ENCODE results near the gene ATP8B4.

ATP8B4 gene

DNA sequence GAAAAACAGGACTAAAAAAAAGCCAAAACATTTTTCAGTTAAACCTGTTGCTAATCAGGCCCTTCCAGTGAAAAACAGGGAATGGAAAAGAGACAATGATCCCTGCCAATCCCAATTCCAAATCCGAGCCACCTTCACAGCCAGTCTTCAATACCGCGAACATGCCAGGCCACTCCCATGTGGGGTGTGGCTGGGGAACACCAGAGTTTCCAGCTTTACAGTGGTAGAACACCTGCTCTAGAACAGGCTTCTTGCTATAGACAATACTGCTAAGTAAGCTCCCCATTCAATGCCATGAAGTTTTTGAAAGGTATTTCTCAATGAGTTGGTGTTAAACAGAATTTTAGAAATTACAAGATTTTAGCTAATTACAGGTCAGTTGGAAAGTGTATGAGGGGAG is 228.3 kb downstream of the ATP8B4 start:
- DNase-seq (ENCODE audit: low read depth), result no peak

DNA sequence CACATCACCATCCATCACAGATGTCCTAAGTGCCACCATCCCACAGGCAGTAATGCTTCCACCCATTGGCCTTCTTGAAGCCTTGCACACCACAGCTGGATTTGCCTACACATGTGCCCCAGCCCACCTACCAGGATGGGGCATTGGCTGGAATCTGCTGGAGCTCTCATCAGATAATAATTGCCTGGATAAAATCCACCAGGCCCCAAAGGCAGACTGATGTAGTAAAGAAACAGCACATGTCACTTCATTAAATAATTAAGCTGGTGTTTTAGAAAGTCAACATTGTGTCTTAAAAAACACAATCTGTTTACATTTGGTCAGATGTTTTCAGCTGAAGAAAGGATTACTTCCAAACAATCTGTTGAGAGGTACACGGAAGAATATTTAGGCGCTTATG is 229.5 kb downstream of the ATP8B4 start:
- DNase-seq (ENCODE audit: low read depth), result no peak

DNA sequence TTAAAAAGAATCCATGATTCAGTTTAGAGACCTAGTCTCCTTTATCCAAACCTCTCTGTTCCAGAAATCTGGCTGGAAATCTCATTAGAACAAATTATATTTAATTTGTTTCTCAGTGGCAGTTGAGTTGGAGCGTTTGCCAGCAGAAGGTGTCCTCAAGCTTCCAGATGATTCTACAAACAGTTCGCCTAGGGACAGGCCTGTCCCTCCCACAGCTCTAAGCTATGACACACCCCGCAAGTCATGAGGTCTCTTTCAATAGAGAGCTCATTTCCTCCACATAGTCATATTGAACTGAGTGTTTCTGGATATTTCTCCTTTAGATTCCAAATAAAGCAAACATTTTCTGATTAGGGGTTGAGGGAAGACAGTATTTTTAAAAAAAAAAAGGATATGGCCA is 230.3 kb downstream of the ATP8B4 start:
- no peak for DNase-seq (ENCODE audit: low read depth)

DNA sequence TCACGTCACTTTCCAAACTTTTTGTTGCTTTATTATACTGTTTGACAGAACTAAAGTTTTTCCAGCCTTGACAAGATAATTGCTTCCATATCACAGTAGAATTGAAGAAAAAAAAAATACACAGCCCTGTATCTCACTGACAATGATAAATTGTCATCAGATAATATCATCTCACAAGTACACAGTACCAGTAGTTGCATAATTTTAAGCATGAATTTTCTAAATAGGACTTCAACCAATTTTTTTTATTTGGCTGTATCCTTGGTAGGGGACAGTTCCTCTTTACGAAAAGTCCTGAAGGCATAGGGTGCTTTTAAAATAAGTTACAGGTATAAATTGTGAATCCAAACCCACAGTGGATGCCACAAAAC is 230.7 kb downstream of the ATP8B4 start:
- no peak for DNase-seq (ENCODE audit: low read depth)

DNA sequence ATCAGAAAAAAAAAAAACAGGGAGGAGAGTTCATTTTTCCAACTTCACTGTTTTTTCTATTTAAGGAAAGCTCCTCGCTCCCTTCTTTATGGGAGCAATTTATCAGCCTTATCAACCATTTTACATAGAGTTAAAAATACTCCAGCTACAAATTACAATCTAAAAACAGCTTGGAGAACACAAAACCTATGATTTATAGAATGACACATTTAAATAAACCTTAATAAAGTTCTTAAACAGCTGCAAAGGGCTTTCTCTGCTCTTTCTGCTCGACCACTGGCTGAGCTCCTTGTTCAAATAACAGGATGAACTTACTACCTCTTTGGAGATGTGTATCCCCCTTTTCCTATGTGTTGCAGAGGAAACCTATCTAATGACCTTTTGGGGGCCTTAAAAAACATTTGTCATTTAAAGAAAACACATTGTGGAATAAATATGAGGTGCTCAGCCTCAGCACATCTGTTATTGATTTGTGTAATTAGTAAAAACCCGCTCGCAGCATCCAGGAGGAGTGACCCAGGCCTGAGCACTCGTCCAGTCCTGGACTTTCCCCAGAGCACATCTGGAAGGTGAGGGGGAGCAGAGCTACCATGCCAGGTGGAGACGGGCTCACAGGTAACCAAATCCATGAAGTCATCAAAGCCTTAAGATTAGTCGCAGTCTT is 231.2 kb downstream of the ATP8B4 start:
- DNase-seq (ENCODE audit: low read depth), result no peak

DNA sequence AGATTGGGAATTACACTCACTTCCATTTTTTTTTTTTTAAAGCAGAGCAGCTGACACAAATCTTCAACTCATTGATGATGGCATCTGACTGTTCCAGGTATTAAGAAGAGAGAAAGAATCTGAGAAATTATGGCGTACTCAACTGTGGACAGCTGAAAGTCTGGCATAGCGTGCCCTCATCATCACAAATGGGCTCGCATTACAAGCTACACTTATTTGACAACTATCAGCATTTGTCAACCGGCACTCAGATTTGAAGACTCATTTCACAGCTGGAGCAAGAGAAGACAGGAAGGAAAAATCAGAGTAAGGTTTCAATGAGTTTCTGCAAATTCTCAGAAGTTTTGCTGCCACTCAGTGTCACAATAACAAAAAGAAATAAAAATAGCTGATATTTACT is 235.9 kb downstream of the ATP8B4 start:
- DNase-seq (ENCODE audit: low read depth), result no peak

DNA sequence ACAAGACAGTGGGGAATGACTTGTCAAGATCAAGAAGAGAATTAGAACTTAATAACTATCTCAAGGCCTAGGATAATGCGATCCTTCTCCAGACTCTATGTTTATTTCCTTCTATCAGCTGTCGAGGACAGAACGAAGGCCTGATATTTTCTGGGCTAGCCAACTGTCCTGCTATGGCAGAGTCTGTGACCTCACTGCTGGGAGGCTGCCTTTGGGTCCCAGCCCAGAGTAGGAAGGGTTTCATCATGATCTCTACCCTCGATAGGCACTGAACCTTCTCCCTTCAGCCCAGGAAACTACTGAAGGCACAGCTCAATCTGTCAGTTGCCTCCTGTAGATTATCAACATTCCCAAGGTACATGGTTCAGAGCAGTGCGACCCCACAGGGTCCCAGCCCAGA is 237.2 kb downstream of the ATP8B4 start:
- DNase-seq (ENCODE audit: low read depth), result no peak

DNA sequence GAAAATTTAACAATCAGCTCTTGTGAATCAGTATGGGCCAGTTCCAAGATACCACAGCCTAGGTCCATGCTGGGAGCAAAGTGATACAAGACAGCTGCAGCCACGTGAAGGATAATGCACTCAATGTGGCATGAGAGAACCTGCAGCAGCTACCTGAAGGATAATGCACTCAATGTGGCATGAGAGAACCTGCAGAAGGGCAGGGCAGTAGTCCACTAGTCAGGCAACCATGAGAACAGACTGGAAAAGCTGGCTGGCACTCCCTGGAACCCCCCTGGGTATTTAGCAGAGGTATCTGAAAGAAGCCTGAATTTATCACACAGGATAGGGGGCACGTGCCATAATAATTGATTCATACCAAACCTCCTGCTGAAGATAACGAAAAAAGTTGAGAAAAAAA is 237.6 kb downstream of the ATP8B4 start:
- DNase-seq (ENCODE audit: low read depth), result no peak

DNA sequence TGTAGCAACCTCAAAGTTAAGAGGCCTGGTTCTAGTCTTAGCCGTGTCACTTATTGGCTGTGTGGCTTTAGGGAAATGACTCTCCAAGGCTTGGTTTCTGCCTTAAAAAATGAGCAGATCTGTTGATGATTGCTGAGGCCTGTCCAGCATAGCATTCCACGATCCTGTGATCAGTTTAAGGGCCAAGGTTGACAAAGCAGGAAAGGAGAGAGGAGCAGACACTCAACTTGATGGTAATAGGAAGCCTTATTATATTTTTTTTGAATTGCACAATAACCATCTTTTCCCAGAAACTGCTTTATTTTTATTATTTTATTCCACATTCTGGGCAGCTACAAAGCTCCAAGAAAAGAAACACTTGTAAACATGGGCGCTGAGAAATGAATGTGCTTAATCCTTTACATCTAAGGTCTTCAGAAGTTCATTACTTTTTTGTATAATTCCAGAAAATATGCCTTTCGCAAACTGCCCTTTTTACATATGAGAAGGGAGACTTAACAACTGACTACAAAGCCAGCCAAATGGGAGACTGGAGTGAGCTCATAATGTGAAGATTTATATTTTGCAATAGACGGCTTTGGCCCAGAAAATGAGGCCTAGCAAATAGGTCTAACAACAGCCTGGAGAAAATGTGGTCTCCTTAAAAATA is 241.0 kb downstream of the ATP8B4 start:
- DNase-seq (ENCODE audit: low read depth), result no peak

DNA sequence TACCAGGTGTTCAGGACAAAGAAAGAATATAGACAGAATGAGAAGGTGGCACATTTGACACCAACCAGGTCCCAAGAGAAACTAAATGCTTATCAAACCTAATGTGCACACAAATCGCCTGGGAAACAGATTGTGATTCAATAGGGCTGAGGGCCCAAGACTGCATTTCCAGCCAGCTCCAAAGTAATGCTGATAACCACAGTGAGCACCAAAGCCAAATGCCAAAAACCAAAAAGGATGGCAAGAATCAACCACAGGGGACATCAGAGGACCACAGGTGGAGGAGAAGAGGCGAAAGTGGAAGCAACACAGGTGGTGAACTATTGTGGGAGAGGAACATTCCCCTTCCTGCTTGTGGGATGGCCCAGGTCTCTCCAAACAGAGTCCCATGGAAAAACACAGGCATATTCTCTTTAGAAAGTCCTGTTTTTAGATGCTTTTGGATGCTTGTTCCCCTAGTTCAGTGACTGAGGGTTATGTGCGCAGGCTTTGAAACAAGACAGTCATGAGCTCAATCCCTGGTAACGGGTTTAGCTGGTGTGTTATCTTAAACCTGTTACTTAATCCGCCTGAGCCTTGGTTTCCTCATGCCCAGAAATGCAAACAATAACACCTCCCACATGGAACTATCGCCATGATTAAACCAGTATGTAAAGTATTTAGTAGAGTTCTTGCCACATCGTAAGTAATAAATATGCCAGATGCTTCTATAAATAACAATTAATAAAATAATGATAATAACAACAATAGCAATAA is 241.7 kb downstream of the ATP8B4 start:
- DNase-seq (ENCODE audit: low read depth), result no peak

DNA sequence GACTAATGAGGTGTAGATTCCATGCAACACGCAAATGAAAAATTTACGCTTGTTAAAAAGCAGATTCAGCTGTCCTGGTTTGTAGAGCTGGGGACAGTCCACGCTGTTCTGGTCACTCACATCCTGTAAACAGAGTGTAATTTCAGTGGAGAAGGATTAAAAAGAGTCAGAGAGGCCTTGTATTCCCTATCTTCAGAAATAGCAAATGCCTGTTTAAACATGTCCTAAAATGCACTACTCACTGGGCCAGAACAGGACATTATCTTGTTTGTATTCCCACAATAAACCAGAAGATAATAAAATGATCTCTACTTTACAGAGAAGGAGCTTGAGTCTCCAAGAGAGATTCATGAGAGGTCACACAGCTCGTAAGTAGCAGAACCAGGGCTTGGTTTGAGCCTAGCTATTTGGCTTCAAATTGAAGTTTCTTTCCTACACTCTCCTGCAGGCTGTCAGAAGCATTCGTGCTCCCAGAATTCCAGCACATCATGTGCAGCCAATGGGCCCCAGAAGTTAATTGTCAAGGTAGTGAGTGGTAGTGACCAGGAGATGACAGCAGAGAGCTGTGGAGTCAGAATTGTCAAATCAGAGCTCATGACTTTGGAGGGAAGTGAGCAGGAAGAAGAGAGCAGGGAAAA is 242.5 kb downstream of the ATP8B4 start:
- DNase-seq (ENCODE audit: low read depth), result no peak

DNA sequence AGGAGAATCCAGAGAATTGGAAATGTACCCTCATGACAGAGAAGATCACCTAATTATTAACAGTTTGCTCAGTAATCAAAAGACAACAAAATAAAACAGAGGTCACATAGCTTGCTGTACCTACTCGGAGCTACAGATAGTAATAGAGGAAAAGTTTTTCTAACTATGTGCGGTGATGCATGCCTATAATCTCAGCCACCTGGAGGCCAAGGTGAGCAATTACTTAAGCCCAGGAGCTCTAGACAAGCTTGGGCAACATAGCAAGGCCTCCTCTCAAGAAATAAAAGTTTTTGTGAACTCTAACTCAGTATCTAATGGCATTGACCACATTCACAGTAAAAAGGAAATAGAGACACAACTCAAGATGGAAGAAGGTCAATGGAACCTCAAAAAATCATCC is 243.6 kb downstream of the ATP8B4 start:
- DNase-seq (ENCODE audit: low read depth), result no peak

DNA sequence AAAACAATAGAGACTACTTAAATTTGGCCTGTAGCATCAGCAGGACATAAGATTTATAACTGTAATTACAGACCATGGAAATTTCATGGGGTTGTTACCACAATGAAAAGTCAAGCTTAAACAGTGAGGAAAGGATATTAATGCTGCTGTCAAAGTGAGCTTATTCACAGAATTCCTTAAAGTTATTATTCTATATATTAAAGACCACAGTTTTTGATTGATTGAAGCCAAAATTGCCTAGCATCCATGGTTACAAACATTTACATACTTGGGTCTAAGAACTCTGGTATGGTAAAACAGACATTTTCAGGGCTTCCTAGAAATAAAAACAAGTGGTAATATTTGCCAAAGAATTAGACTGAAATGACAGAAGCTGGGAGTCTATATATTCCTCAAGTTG is 248.6 kb downstream of the ATP8B4 start:
- no peak for DNase-seq (ENCODE audit: low read depth)

DNA sequence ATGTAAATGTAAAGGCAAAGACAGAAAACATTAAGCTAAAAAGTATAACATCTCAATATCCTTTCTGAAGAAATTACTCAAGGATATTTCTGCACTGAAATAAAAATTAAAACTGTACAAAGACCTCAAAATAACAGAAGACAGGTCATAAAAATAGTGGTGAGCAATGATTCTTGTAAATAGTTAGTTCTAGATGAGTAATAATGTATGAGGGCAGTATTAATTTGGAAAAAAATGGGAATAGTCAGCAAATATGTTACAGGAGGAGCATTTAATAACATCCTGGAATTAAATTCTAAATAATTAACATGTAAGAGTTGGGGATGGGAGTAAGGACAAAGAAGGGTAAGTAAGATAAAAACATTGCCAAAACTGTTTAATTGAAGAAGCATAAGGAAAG is 250.7 kb downstream of the ATP8B4 start:
- no peak for DNase-seq (ENCODE audit: low read depth)

DNA sequence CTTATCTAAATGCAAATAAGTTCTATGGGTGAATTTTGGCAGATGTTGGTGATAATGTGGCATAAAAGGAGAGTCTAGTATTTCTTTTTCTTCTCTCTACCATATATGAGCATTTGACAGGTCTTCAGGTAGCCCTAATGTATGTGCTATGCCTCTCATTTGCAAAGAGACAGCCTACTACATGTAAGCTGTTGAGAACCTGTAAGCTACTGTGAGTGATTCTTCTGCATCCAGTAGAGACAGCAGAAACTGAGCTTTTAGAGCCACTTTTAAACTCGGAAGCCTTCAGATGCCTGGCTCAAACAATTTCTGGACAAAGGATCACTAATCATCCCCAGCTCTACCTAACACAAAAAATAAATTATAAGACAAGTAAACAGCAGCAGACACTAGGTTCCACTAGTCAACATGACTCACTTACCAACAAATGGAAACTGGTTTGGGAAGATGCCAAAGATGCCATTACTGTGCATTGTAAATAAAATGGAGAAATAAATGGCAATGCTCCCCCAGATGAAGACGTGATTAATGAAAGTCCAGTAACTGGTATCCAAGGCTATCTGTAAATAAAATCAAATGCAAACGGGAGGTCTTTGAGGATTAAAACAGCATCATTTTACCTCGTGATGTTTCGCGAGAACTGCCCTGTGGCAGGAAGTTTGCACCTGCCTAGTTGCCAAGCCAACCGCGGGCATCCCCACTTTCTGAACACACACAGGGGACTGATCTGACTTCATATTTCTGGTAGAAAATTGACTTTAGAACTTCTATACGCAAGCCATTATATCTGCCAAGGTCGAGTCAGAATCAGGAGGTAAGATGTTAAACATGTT is 252.9 kb downstream of the ATP8B4 start:
- DNase-seq (ENCODE audit: low read depth), result no peak

DNA sequence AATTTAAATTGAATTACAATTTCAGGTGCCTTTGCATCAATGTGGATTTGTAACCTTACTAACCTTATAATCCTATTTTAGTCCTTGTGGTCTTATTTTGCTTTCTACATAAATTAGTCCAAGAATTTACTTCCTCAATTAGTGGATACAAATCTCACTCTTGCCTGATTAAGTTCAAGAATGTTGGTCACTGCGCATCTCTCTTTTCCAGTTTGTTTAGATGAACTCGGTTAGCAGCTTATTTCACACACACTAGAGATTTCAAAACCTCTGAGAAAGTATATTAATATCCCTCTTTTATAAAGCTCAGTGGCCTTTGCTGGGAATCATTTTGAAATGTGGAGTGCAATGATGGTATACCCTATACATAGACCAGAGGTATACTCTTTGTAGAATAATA is 254.8 kb downstream of the ATP8B4 start:
- no peak for DNase-seq (ENCODE audit: low read depth)

DNA sequence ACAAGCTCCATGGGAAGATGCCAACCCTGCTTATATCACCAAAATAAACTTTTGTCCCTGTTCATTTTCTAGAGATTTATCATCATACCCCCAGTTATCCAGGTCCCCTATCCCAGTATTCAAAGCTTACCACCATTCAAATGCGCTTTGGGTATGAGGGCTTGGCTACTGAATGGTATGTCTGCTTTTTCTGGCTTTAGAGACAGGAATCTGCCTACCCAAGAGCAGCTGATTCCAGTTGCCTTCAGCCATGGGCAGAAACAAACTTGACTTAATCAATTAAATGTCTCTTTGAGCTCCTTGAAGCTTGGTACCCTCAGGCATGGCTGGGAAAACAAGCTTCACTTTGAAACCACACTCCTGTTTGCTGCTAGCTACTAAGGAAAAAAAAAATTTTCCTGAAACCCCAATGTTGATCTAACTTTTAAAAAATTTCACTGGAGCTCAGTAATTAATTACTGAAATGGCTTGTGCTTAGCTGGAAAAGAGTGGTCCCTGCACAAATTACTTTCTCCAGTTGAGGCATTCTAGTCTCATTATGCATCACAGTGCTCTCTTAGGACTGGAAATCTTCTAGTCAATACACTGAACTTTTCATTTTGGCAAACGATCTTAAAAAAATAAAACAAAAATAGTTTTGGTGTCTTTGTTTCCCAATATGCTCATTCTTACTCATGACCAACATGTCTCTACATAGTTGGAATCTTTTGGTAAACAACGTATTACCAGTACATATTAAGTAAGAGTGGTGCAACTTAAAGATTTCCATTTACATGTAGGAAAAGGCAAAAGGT is 255.4 kb downstream of the ATP8B4 start:
- no peak for DNase-seq (ENCODE audit: low read depth)

DNA sequence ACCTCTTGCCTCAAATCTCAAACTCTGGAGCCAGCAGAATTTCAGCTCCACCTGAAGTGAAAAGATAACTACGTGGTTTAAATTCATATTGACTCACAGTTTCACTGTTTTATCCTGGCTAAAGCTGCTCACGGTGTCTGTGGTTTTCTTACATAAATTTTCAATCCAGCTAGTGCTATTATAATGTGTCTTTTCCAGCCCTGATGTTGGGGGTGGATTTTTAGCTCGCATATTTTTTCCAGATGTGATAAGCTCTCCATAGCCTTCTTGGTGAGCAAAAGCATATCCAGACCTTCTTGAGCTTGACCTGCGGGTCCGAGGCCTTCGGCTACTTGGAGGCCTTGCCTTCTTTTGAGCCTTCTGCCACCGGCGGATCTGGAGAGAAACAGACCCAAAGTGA is 258.9 kb downstream of the ATP8B4 start:
- no peak for DNase-seq (ENCODE audit: low read depth)

DNA sequence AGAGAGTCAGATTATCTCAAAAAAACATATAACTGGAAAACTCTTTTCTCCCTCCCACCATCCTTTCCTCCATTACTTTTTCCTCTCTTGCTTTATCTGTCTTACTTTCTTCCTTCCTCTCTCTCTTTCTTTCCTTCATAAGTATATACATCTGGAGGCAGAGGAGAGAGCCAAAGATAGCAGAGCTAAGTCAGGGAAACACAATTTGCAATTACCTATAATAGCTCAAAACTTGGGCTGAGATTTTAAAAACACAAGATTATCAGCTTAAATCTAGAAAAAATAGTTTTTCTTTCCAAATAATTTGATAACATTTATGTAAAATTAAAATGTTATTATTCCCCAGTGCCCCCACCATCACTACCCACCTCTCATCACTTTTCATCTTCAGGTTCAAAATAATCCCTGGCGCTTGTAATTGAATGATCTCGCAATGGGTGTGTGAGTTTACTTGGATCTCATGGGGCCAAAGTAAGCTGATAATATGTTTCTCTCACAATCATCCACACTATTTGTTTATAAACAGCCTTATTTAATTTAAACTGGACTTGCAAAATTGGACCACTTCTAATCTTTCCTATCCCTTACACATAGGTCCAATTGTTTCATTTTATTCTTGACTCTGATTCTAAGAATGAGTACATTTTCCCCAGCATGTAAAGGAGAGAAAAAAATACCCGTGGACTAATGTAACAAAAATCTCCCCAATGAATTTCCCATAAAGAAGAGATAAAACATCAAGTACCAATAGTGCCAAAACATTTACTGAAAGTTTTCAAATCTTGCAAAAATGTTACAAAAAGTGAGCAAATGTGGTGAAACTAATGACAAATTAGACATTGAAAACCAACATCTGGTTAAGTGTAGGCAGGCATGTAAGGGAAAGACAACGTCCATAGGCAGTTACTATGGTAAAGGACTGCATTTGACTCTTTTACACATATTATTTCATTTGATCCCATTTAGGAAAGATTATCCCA is 261.2 kb downstream of the ATP8B4 start:
- no peak for DNase-seq (ENCODE audit: low read depth)
